Mucosa of rectum (tissue), 2 donors: Measurements from ENCODE around the gene DUS1L.

Experiments used
- H3K27ac ChIP-seq, 2 donors: one replicate each; pipeline ENCODE4 v1.7.0; 2013; ENCODE audit warnings: inconsistent platforms in 2 of 2, low read depth in 2 of 2, low read length in 2 of 2
- H3K27me3 ChIP-seq, 2 donors: one replicate each; pipeline ENCODE4 v1.7.0; 2013; ENCODE audit warnings: low read length in 2 of 2; ENCODE audit not compliant: control insufficient read depth in 2 of 2, insufficient read depth in 2 of 2
- H3K36me3 ChIP-seq, 2 donors: one replicate each; pipeline ENCODE4 v1.7.0; 2013; ENCODE audit warnings: low read length in 2 of 2; ENCODE audit not compliant: control insufficient read depth in 2 of 2, insufficient read depth in 2 of 2
- H3K4me1 ChIP-seq, 2 donors: one replicate each; pipeline ENCODE4 v1.7.0; 2013; ENCODE audit warnings: low read length in 2 of 2, mild to moderate bottlenecking in 1 of 2; ENCODE audit not compliant: control insufficient read depth in 2 of 2, insufficient read depth in 2 of 2
- H3K4me3 ChIP-seq, 2 donors: one replicate each; pipeline ENCODE4 v1.7.0; 2013; ENCODE audit warnings: low read length in 2 of 2
- H3K9ac ChIP-seq, 2 donors: one replicate each; pipeline ENCODE4 v1.7.0; 2013; ENCODE audit warnings: low read length in 2 of 2, low read depth in 1 of 2, mild to moderate bottlenecking in 1 of 2
- H3K9me3 ChIP-seq, 2 donors: one replicate each; pipeline ENCODE4 v1.7.0; 2013; ENCODE audit warnings: low read length in 2 of 2; ENCODE audit not compliant: control insufficient read depth in 2 of 2
- donor health status: healthy.
- donor health status: Normal muscosa, but diverticular disease.

The DUS1L gene

GRCh38 chr17:82092995-82093751 is 27.6 kb upstream of the DUS1L start:
- no peak overlapping the region for H3K27ac ChIP-seq
- H3K9ac ChIP-seq = no peak overlapping the region
- H3K4me3 ChIP-seq = no peak overlapping the region
- H3K36me3 ChIP-seq = peaks cover 35 to 46% of the 10 kb centered on the region in 2 donors
- H3K9me3 ChIP-seq = no peaks in the 10 kb centered on the region
- H3K27me3 ChIP-seq = no peaks in the 10 kb centered on the region
- H3K4me1 ChIP-seq = peaks cover 9 to 12% of the 10 kb centered on the region in 2 donors

GRCh38 chr17:82092628-82092994 is 27.0 kb upstream of the DUS1L start:
- Histone ChIP-seq H3K36me3 (peaks cover 37 to 52% of the 10 kb centered on the region in 2 donors), H3K27ac (no peak overlapping the region), H3K4me1 (peaks cover 9 to 12% of the 10 kb centered on the region in 2 donors)

GRCh38 chr17:82092094-82092586 is 26.5 kb upstream of the DUS1L start:
- Histone ChIP-seq H3K4me3 (no peak overlapping the region), H3K9me3 (no peaks in the 10 kb centered on the region), H3K4me1 (peaks cover 7 to 8% of the 10 kb centered on the region in 2 donors), H3K27me3 (no peaks in the 10 kb centered on the region), H3K9ac (no peak overlapping the region), H3K27ac (no peak overlapping the region), H3K36me3 (peaks cover 41 to 56% of the 10 kb centered on the region in 2 donors)

More at GRCh38 chr17:82092628-82092994, 27.0 kb upstream of the DUS1L start:
- Histone ChIP-seq H3K9me3 (no peaks in the 10 kb centered on the region), H3K27me3 (no peaks in the 10 kb centered on the region), H3K4me3 (no peak overlapping the region), H3K9ac (no peak overlapping the region)

- Histone ChIP-seq H3K27me3 (no peaks in the 10 kb centered on the region), H3K27ac (no peak overlapping the region), H3K9ac (no peak overlapping the region), H3K9me3 (no peaks in the 10 kb centered on the region), H3K36me3 (peaks cover 46 to 62% of the 10 kb centered on the region in 2 donors), H3K4me3 (no peak overlapping the region), H3K4me1 (peaks cover under 1 to 2% of the 10 kb centered on the region in 2 donors)
Observed at GRCh38 chr17:82091264-82092066, 25.9 kb upstream of the DUS1L start.

GRCh38 chr17:82090549-82091263 is 25.1 kb upstream of the DUS1L start:
- no peak overlapping the region for H3K27ac ChIP-seq
- no peak overlapping the region for H3K9ac ChIP-seq
- no peak overlapping the region for H3K4me3 ChIP-seq
- no peaks in the 10 kb centered on the region for H3K4me1 ChIP-seq
- H3K9me3 ChIP-seq = no peaks in the 10 kb centered on the region
- H3K27me3 ChIP-seq = no peaks in the 10 kb centered on the region
- H3K36me3 ChIP-seq = peaks cover 48 to 69% of the 10 kb centered on the region in 2 donors

- Histone ChIP-seq H3K4me3 (no peak overlapping the region), H3K27me3 (no peaks in the 10 kb centered on the region), H3K4me1 (no peaks in the 10 kb centered on the region), H3K36me3 (peaks cover 49 to 72% of the 10 kb centered on the region in 2 donors), H3K27ac (no peak overlapping the region), H3K9ac (no peak overlapping the region), H3K9me3 (no peaks in the 10 kb centered on the region)
Observed at GRCh38 chr17:82089723-82090548, 24.3 kb upstream of the DUS1L start.

GRCh38 chr17:82088838-82089722 is 23.5 kb upstream of the DUS1L start:
- Histone ChIP-seq H3K9me3 (no peaks in the 10 kb centered on the region), H3K27ac (no peak overlapping the region), H3K4me3 (no peak overlapping the region), H3K4me1 (no peaks in the 10 kb centered on the region), H3K9ac (no peak overlapping the region), H3K36me3 (peaks cover 46 to 80% of the 10 kb centered on the region in 2 donors), H3K27me3 (no peaks in the 10 kb centered on the region)

GRCh38 chr17:82087961-82088837 is 22.6 kb upstream of the DUS1L start:
- Histone ChIP-seq H3K36me3 (peaks cover 47 to 82% of the 10 kb centered on the region in 2 donors), H3K4me3 (no peak overlapping the region), H3K27me3 (no peaks in the 10 kb centered on the region), H3K9me3 (no peaks in the 10 kb centered on the region), H3K4me1 (no peaks in the 10 kb centered on the region), H3K9ac (no peak overlapping the region), H3K27ac (no peak overlapping the region)
